GM19455 (cell line): ENCODE measurements around the gene NCOA3.

Source experiments
- ATAC-seq: cut with Tn5 transposase; IDR thresholded peaks from one replicate; pipeline ENCODE4 v1.9.1; 2021; ENCODE audit not compliant: unreplicated experiment

NCOA3 gene

GRCh38 chr20:47700327-47700726, 198.6 kb downstream of the NCOA3 start:
- ATAC-seq, result no peak

GRCh38 chr20:47701612-47702011, 199.9 kb downstream of the NCOA3 start:
- no peak for ATAC-seq

GRCh38 chr20:47703748-47704147, 202.1 kb downstream of the NCOA3 start:
- no peak for ATAC-seq

GRCh38 chr20:47704746-47705496, 203.2 kb downstream of the NCOA3 start:
- ATAC-seq, result no peak

GRCh38 chr20:47705497-47705856, 203.8 kb downstream of the NCOA3 start:
- no peak for ATAC-seq

GRCh38 chr20:47706345-47706744, 204.7 kb downstream of the NCOA3 start:
- ATAC-seq, result no peak
